K562 (cell line): ENCODE data around the gene P2RX5. TPM values are rescaled to one million over a fixed set of nuclear protein-coding genes. Genes with fewer than 3 reads are reported as not detected.

Source experiments
- CBFA2T2 ChIP-seq: fragments of 450-650 bp; conservative IDR thresholded peaks from 2 replicates; pipeline ENCODE4 v1.6.1; 2017; ENCODE audit warnings: mild to moderate bottlenecking
- CBX1 ChIP-seq: sonication (generic); IDR thresholded peaks from 2 replicates; pipeline ENCODE4 v1.6.1; 2016; ENCODE audit warnings: antibody characterized with exemption, low read depth, mild to moderate bottlenecking
- ERF ChIP-seq: fragments of 450-650 bp; formaldehyde crosslinking; IDR thresholded peaks from 2 replicates; pipeline ENCODE4 v1.4.0; 2020; ENCODE audit warnings: mild to moderate bottlenecking, mixed read lengths
- FOXP4 ChIP-seq: sonication (generic); formaldehyde crosslinking; IDR thresholded peaks from 2 replicates; pipeline ENCODE4 v1.8.0; 2022; ENCODE audit warnings: mild to moderate bottlenecking, missing genetic modification reagents, borderline replicate concordance
- GATAD2A ChIP-seq: fragments of 450-650 bp; IDR thresholded peaks from 2 replicates; pipeline ENCODE4 v1.6.1; 2017
- KHSRP ChIP-seq: fragments of 450-650 bp; IDR thresholded peaks from 2 replicates; pipeline ENCODE4 v1.6.1; 2017
- LCOR ChIP-seq: sonication (generic); formaldehyde crosslinking; IDR thresholded peaks from 2 replicates; pipeline ENCODE4 v1.8.0; 2022; ENCODE audit warnings: mild to moderate bottlenecking, missing genetic modification reagents
- MEF2A ChIP-seq: IDR thresholded peaks from 2 replicates; pipeline ENCODE4 v1.6.1; 2011; ENCODE audit warnings: low read depth, mild to moderate bottlenecking, low read length, moderate library complexity; ENCODE audit not compliant: control insufficient read depth
- MXI1 ChIP-seq: IDR thresholded peaks from 2 replicates; pipeline ENCODE4 v1.6.1; 2011; ENCODE audit warnings: low read depth, mild to moderate bottlenecking, improper control_type of control experiment, low read length
- NR2C1 ChIP-seq, 2 experiments: fragments of 450-650 bp; IDR thresholded peaks; 2 replicates each; pipeline ENCODE4 v1.6.1; 2017; ENCODE audit warnings: mild to moderate bottlenecking in 2 of 2, antibody characterized with exemption in 1 of 2, inconsistent platforms in 1 of 2, missing compliant biosample characterization in 1 of 2, missing genetic modification characterization in 1 of 2
- POLR2B ChIP-seq: fragments of 450-650 bp; IDR thresholded peaks from 2 replicates; pipeline ENCODE4 v1.6.1; 2018; ENCODE audit warnings: low read depth; ENCODE audit not compliant: partially characterized antibody
- REST ChIP-seq, 2 experiments: fragments of 450-650 bp; formaldehyde crosslinking in 1 of 2; IDR thresholded peaks; 2 replicates each; pipeline versions ENCODE4 v1.4.0 to v1.6.1; 2014 to 2020; ENCODE audit warnings: mild to moderate bottlenecking in 2 of 2, borderline replicate concordance in 1 of 2, low read depth in 1 of 2
- TOE1 ChIP-seq, 2 experiments: fragments of 450-650 bp in 1 of 2; sonication (generic) in 1 of 2; formaldehyde crosslinking in 1 of 2; IDR thresholded peaks; 2 replicates each; pipeline versions ENCODE4 v1.7.1 to v1.8.0; 2016 to 2022; ENCODE audit warnings: borderline replicate concordance in 2 of 2, mild to moderate bottlenecking in 2 of 2, antibody characterized with exemption in 1 of 2, inconsistent platforms in 1 of 2, low read depth in 1 of 2, missing genetic modification reagents in 1 of 2, moderate library complexity in 1 of 2
- ZNF24 ChIP-seq: fragments of 450-650 bp; IDR thresholded peaks from 2 replicates; pipeline ENCODE4 v1.6.1; 2016
- ZNF639 ChIP-seq, 2 experiments: fragments of 200-800 bp in 1 of 2; sonication (Bioruptor generic) in 1 of 2; sonication (generic) in 1 of 2; formaldehyde crosslinking in 1 of 2; IDR thresholded peaks in 1 of 2; conservative IDR thresholded peaks in 1 of 2; 2 replicates each; pipeline versions ENCODE4 v1.5.0 to v1.6.1; 2016 to 2020; ENCODE audit warnings: missing compliant biosample characterization in 1 of 2, missing genetic modification characterization in 1 of 2, missing genetic modification reagents in 1 of 2
- polyA plus RNA-seq, 8 experiments: library from polyadenylated mRNA; depleted of rRNA in 4 of 8; stranded (reverse) in 5 of 8; unstranded in 3 of 8; fragments of >200 nt; fragmentation: Nextera tagmentation in 2 of 8; fragmentation: Illumina TruSeq in 1 of 8; extraction: Ambion mirVana in 2 of 8; extraction: Trizol in 1 of 8; gene quantifications; 2 replicates each; pipeline versions ENCODE4 v1.2.1 to v1.2.3, GENCODE V29; 2011 to 2014; ENCODE audit warnings: inconsistent platforms in 1 of 8, missing spikeins in 1 of 8
- total RNA-seq, 7 experiments: library from RNA; depleted of rRNA in 6 of 7; stranded (reverse); fragments of >200 nt in 6 of 7; fragmentation: Illumina TruSeq in 2 of 7; extraction: Trizol in 2 of 7; gene quantifications; 2 replicates each; pipeline versions ENCODE4 v1.2.1 to v1.2.3, GENCODE V29; 2011 to 2021; ENCODE audit warnings: low replicate concordance in 1 of 7

The P2RX5 gene
- total and polyA plus RNA-seq, 9 of the 15 experiments (the other 6 are each of a cell fraction or from before 2014, with no cell fraction given): 0.31 to 4.0 (median 1.3) TPM

GRCh38 chr17:3668279-3669084, 27.5 kb downstream of the P2RX5 start, which contains the start of the genes EMC6 and TAX1BP3 (continued):
- no peak for TF ChIP-seq ZNF639 (CRISPR knock-in tag; conservative IDR thresholded peaks at IDR 0.05 in 1 of 2, IDR thresholded peaks at IDR 0.05 in 1 of 2)
- TF ChIP-seq LCOR (CRISPR knock-in tag): 0 out of 2 replicates have a peak, but pooled peaks have one; percentile 46
- TF ChIP-seq CBX1: 0 out of 2 replicates have a peak, but pooled peaks have one; percentile 48
- no peak for TF ChIP-seq FOXP4 (CRISPR knock-in tag)
- no peak for TF ChIP-seq ZNF24
- TF ChIP-seq TOE1 (IDR thresholded peaks at IDR 0.05; ENCODE audit: borderline replicate concordance): no peak
- TF ChIP-seq TOE1 (CRISPR knock-in tag; IDR thresholded peaks at IDR 0.05; ENCODE audit: borderline replicate concordance, low read depth): no peak
- no peak for TF ChIP-seq MXI1
- TF ChIP-seq CBFA2T2: no peak
- no peak for TF ChIP-seq KHSRP
- TF ChIP-seq ERF (CRISPR knock-in tag): no peak
- no peak for TF ChIP-seq MEF2A
- no peak for TF ChIP-seq NR2C1 (IDR thresholded peaks at IDR 0.05)
- no peak for TF ChIP-seq NR2C1 (tag; IDR thresholded peaks at IDR 0.05)
- no peak for TF ChIP-seq GATAD2A
- peak; percentile 93 for TF ChIP-seq POLR2B
- 0 out of 2 replicates have a peak, but pooled peaks have one; percentile 48 for TF ChIP-seq REST (IDR thresholded peaks at IDR 0.05; ENCODE audit: borderline replicate concordance)
- TF ChIP-seq REST (CRISPR knock-in tag; IDR thresholded peaks at IDR 0.05; ENCODE audit: low read depth): no peak
